Measurements from ENCODE around the gene LIMK2.

DNA sequence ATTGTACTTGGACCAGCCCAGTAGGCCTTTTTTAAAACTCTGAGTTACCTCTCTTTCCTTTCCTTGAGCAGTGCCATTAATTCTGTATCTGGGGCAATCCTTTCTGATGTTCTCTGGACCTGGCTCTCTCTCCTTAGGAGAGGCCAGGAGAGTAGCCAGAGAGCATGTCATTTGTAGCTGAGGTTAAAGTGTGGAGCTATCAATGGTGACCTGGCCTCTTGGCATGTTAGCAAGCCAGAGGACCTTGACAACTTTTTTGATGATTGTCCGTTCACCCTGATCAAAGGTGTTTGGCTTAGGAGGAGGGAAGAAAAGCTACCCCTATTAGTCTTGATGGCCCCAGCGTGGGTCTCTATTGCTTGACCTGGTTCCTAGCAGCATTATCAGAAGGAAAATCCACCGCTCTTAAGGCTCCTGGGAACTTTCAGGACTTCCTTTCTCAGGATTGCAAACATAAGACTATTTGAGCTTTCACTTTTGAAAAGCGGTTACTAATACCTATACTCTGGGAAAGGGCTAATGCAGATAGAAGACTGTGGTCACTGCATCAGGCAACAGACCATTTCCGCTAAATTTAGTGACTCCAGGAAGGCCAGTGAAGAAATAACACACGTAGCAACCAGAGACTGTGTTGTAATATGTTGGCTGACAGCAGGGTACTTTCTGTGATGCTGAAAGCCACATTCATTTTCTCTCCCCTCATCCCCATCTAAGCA is 18.2 kb downstream of the LIMK2 start:
- TF ChIP-seq, protein P1, sequence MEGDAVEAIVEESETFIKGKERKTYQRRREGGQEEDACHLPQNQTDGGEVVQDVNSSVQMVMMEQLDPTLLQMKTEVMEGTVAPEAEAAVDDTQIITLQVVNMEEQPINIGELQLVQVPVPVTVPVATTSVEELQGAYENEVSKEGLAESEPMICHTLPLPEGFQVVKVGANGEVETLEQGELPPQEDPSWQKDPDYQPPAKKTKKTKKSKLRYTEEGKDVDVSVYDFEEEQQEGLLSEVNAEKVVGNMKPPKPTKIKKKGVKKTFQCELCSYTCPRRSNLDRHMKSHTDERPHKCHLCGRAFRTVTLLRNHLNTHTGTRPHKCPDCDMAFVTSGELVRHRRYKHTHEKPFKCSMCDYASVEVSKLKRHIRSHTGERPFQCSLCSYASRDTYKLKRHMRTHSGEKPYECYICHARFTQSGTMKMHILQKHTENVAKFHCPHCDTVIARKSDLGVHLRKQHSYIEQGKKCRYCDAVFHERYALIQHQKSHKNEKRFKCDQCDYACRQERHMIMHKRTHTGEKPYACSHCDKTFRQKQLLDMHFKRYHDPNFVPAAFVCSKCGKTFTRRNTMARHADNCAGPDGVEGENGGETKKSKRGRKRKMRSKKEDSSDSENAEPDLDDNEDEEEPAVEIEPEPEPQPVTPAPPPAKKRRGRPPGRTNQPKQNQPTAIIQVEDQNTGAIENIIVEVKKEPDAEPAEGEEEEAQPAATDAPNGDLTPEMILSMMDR (IDR thresholded peaks at IDR 0.05), result no peak
- TF ChIP-seq POLR2A (IDR thresholded peaks at IDR 0.05), result no peak
